GM19328 (cell line): ENCODE measurements around the gene ACR.

Experiments used
- ATAC-seq: cut with Tn5 transposase; IDR thresholded peaks from one replicate; pipeline ENCODE4 v1.9.1; 2021; ENCODE audit warnings: mild to moderate bottlenecking, moderate library complexity; ENCODE audit not compliant: unreplicated experiment

Gene ACR

DNA sequence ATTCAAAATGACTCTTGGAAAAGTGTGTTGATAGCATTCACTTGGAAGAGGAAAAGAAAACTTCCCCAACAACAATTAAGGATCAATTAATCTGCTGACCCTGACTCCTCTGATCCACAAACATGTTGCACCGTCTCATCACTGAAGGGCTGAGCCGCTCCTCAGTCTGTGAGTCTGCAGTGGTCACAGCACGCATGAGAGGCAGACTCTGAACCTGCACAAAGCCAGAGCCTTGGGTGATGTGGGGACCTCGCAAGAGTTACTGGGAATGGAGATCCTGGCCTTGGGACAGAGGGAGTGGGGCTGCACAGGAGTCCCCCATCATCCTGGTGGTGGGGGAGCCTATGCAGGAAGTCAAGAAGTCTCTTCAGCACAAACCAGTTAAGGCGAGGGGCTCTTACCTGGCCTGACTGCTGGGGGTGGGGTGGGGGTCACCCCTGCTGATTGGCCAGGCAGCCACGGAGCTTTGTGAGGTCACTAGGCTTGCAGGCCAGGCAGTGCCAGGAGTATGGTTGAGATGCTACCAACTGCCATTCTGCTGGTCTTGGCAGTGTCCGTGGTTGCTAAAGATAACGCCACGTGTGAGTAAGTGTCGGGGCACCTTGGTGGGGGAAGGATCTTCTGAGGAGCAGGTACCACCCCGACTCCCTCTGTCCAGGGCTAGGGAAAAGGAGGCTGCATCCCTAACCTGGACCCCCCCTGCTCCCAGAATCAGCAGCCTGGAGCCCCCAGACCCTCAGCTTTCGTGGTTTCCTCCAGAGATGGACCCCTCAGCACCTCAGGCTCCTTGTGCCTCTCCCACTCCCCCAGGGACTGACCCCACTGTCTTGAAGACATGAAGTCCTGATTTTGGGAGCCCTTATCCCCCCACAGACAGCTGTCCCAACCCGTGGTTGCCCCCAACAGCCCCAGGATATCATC is at the start of gene ACR:
Gene ACR (plus strand): TSS at position 477 of the 921 bp plus-strand sequence. CDS start 32 bp downstream, at position 509.
- no peak for ATAC-seq

DNA sequence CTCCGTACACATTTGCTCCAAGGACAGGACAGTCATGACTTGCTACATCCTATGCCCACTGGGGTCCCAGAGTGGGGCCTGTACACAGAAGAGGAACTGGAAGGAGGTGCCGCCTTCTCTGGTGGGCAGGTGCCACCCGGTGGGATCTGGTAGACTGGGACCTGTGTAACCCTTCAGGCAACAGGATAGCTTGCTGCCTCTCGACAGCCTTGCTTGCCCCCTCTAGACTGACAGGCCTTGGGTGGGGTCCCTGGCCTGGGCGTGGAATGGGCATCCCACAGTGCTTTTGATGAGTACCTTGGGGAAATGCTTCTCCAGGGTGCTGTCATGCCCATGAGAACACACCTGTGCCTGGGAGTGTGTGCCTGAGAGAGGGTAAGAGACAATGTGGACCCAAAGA is 49.6 kb upstream of the ACR start:
- ATAC-seq: no peak

DNA sequence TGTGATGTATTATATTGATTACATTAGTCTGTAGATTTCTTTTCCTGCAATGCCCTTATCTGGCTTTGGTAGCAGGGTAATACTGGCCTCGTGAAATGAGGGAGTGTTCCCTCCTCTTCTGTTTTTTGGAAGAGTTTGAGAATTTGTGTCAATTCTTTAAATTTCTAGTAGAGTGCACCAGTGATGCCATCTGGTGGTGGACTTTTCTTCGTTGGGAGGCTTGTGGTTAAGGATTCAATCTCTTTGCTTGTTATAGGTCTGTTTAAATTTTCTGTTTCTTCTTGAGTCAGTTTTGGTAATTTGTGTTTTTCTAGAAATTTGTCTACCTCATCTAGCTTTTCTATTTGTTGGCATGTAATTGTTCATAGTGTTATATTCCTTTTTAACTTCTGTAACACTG is 46.5 kb upstream of the ACR start:
- ATAC-seq: no peak

DNA sequence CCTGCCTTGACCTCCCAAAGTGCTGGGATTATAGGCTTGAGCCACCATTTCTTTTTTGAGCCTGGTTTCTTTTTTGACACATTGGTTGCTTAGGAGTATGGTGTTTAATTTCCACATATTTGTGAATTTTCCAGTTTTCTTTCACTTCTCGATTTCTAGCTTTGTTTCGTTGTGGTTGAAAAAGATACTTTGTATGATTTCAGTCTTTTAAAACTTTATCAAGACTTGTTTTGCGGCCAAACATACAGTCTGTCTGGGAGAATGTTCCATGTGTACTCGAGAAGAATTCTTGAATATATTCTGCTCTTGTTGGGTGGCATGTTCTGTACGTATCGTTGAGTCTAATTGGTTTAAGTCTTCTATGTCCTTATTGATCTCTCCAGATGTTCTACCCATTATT is 44.5 kb upstream of the ACR start:
- ATAC-seq: no peak

DNA sequence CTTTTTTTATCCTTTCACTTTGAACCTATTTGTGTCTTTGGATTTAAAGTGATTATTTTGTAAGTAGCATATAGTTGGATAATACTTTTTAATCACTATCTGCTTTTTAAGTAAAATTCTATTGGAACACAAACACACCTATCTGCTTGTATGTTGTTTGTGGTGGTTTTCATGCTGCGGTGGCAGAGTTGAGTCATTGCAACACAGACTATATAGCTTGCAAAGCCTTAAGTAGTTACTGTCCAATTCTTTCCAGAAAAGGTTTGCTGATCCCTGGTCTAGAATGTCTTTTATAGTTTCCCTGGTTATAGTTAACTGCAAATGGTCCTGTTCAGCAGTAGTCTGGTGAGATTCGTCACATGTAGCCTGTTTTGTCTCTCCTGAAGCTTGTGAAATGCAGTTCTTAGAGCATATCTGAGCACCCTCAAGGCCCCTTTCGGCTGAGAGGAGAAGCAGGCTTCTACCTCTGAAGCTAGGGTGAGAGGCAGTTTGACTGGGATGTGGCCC is 43.9 kb upstream of the ACR start:
- no peak for ATAC-seq

DNA sequence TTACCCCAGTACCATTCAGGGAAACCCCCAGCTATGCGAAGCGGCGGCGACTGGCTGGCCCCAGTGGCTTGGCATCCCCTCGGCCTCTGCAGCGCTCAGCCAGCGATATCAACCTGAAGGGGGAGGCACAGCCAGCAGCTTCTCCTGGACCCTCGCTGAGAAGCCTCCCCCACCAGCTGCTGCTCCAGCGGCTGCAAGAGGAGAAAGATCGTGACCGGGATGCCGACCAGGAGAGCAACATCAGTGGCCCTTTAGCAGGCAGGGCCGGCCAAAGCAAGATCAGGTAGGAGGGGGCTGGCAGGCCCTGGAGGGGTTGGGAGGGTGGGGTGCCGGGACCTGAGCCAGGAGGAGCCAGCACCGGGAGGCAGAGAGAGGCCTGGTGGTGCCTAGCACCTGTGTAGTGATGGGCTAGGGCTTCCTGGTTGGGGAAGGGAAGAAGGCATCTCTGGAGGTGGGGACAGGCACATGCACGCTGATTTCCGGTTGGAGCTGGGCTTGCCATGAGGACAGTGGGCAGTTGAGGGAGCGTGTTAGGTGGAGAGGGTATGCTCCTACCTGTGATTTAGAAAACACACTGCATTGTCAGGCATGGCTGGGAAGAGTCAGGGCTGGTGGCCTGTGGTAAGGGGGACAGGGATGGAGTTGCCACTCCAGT is 43.1 kb upstream of the ACR start:
- ATAC-seq: no peak

DNA sequence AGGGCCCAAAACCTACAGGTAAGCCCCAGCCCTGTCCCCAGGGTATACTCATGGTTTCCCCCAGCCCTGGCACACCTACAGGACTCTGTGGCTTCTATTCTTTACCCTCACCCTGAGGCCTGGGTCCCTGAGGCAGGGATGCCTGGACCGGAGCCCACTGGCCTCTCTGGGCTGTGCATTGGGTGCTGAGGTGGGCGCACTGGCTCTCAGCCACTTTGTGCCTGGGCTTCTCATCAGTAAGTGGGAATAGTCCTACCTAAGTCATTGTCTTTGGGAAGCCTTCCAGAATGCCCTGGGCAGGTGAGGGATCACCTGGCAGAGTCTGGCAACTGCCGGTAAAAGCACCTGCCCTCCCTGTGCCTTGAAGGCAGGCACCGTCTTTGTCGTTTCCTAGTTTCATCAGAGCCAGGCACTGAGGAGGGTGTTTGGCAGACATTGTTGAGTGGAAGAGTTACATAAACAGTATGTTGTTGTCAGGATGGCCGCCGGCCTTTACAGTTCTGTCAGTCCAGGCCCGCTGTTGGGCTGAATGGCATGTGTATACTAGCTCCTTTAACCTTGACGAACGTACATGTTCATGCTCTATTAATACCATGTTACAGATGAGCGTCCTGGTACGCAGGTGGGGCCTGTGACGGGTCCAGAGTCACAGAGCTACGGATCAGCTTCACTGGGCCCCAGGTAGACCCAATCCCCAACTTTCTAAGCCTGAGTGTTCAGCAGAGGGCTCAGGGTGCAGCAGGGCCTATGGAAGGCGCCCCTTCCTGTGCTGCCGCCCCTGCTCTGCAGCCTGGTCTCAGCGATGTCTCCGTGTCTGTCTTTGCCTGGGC is 42.4 kb upstream of the ACR start:
- no peak for ATAC-seq

DNA sequence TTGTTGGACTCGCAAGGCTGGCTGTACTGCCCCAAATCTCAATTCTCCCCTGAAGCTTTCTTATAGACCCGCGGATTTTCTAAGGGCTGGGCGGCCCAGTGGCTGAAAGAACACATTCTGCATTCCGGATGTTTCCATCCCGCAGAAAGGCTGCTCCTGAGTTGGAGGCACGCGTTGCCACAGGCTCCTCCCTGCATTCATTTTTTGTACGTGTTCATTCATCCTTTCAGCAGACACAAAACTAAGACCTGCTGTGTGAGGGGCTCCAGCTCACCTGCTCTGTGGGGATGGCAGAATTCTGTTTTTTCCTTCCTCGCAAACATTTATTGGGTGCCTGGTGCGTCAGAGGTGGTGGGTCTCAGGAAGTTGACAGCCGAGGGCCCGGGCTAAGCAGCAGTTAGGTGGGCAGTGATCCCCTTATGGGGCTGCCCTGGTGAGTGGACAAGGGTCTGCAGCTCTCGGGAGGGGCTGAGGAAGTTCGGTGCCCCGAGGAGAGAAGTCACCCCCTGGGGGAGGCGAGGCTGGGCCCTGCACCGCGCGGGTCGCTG is 41.7 kb upstream of the ACR start:
- ATAC-seq: no peak

DNA sequence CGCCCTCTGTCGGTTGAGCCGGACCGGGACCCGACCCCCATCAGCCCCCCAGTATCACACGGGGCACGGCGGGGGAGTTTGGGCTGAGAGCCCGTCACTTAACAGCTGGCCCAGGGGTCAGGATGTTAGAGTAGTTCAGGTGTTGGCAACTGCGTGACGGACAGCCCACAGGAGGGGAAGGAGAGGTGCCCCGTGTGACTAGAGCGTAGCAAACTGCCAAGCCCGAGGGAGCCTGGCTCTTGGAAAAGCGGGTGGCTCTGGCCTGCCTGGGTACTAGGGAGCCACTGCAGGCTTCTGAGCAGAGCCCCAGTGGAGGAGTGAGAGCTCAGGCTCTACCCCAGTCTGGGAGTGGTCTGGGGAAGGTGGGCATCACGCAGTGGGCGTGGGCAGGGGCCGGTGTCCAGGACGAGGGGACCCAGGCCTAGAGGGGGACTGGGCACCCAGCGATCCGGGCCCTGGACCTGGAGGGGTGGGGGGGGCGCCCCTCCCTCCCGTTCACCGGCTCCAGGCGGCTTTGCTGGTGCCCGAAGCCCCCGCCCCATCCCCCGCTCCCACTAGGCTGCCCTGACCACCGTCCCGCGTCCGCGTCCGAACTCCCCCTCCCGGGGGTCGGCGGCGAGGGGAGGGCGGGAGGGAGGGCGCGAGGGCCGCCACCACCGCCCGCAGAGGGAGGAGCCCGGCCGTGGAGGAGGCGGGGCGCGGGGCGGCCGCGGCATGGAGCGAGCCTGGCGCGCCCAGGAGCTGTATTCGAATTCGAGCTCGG is 41.0 kb upstream of the ACR start:
- ATAC-seq: no peak

DNA sequence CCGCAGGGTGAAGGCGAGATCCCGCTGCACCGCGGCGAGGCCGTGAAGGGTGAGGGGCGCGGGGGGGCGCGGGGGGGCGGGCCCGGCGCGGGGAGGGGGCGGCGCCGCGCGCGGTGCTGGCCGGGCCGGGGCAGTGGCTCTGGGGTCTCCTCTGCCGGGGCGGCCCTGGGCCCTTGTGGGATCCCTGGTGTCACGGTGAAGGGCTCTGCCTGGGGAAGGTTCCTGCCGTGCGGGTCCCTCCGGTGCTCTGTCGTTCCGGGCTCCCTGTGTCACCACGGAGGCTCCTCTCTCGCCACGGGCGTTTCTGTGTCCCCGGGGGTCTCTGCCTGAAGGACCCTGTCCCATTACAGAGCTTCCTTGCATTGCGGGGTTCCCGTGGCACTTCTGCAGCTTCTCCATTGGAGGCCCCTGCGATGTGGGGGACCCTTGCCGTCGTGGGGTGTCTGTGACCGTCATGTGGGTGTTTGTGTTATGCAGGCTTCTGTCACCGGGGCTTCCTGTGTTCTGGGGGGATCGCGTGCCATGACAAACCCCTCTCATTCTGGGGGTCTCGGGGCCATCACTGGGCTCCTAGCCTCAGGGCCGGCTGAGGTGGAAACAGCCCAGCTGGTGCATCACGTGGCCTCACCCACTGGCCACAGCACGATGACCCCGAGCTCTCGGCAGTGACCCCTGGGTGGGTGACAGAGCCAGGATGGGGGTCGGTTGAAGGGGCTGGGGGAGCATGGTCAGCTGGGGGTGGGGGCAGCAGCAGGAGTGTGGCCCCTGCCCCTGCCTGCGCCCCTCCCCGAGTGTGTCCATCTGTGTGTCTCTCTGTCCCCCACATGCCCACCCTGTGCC is 40.1 kb upstream of the ACR start:
- ATAC-seq: no peak

DNA sequence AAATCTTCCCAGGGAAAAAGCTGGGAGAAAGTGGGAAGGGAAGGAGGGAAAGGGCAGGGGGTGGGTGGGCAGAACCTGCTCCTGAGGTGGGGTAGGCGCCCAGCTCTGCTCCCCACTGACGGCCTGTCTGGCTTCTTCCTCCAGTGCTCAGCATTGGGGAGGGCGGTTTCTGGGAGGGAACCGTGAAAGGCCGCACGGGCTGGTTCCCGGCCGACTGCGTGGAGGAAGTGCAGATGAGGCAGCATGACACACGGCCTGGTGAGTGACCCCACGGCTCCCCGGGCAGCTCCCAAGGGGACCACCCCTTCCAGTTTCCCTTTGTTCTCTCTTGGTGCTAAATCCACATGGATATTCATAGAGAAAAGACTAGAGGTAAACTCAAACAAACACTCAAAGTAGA is 39.5 kb upstream of the ACR start:
- ATAC-seq: no peak

DNA sequence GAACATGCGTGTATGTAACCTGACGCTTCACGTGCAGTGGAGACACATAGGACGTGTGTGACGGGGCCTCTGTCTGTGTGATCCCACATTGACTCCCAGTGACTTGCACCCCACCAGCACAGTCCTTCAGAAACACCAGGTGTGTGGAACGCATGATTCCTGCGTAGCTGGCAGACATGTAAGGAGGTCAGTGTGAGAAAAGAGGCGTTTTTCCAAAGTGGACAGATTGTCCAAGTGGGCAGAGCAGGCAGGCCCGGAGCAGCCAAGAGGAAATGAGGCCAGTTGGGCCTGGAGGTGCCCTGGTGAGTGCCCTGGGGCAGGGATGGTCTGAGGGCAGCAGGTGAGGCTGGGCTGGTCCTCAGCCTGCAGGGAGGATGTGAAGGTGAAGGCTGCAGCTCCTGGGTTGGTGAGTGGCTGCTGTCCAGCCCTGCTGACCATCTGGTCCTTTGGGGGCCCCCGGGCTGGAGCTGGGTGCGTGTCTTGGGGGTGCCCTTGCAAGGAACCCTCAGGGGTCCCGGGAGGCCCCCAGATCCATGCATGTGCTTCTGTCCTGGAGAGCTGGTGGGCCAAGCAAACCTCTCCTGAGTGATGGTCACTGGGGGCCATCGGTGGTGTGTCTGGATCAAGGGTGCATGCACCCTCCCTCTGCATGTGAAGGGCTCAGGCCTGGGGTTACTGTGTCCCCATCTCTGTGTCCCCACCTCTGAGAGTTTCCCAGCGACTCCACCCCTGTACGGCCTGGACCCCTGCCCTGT is 38.8 kb upstream of the ACR start:
- ATAC-seq: no peak

DNA sequence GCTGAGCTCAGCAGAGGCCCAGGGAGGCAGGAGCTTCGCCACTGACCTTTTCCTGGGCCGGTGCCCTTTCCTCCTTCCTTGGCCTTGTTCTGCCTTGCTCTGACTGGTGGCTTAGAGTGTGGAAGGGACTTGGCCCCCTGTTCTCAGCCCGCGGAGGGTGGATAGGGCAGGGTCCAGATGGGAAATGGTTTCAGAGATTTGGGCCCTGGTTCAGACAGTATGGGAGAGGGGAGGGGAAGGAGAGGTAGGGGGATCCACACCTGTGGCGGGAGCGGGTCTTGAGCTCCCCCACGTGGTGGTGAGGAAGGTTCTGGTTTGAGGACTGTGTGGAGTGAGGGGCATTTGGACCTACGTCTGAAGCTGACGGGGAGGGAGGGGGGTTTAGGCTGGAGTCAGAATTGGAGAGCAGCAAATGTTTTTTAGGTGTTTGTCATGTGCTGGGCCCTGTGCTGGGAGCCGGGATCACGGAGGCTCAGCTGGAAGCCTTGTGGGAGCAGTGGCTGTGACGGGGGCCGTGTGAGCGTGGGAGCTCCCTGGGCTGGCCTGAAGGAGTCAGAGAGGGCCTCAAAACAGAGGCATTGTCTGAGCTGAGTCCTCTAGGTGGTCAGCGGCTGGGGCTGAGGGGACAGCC is 38.1 kb upstream of the ACR start:
- no peak for ATAC-seq

DNA sequence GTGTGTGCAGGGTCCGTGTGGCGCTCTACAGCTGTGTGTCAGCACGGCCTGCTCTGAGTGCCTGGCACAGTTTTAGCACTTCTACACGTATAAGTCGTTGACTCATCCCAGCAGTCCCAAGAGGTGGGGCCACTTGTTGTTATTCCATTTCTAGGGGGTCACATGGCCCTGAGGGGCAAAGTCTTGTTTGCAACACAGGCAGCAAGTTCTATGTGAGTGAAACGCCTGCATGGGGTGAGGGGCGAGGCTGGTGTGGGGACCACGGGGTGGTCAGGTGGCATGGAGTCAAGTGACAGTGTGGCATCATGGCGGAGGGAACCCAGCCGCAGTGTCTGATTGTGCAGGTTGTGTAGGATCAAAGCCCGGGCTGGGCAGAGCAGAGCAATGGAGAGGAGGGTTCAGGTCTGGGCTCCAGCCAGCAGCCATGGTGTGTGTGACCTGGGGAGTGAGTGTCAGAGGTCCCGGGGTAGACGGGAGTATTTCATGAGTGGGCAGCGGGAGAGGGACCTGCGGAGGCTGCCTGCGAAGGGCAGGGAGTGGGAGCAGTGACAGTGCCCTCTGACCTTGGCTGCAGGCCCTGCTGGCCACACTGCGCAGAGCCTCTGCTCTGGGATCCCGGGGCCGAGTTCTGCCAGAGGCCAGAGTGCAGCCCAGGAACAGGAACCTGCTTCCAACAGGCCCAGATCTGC is 37.5 kb upstream of the ACR start:
- no peak for ATAC-seq

DNA sequence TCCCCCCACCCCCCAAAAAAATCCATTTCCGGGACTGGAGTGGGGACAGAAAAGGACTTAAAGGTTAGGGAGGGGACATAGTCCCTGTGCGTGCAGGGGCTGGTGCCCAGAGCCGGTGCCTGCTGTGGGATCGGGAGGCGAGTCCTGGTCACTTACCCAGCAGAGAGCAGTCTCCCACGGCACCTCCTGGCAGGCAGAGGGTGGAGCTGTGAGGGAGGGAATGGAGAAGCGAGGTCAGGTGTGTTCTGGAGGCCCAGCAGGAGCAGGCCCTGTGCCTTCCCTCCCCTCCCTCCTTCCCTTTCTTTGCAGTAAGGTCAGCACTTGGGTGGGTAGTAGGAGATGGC is 37.0 kb upstream of the ACR start:
- ATAC-seq: no peak

DNA sequence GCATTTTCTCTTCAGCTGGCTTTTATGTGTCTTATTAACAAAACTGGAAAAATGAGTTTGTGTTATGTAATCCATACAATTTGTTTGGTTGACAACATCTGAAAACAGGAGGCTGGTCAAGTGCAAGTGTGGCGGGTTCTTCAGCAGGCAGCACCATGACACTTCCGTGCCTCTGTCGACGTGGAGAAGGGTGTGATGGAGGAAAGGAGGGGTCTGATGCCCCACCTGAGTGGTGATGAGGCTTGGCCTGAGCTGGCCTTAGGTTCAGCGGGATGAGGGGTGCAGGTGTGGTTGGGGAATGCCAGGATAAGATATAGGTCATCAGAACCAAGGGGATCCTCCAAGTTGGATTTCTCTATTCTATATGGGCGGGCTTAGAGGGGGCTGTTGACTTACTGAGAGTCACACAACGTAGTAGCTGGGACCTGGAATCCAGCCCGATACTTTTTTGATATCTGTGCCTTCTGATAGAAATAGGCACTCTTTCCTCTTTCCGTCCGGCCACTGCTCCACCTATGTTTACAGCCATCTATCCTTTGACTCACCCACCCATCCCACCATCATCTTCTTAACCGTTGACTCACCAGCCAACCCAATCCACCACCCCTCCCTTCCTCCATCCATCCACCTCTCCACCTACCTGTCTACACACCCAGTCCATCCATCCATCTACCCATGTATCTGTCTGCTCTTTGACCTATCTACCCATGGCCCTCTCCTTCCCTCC is 36.4 kb upstream of the ACR start:
- no peak for ATAC-seq

DNA sequence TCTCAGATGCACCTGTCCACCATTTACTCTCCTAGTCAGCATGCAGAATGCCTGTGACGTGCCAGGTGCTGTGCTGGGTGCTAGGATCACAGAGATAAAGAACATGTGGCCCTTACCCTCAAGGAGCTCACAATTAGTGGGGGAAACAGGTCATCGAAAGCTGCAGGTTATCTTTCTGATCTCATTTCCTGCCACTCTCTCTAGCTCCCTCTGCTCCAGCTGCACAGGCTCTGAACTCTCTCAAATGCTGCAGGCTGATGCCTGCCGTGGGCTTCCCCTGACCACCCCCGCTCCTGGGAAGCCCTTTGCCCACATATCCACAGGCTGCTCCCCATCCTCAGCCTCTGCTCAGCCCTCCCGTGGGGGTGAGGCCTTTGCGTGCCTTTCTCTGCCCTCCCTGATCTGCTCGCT is 35.7 kb upstream of the ACR start:
- ATAC-seq: no peak
